GM10266 (cell line): ENCODE measurements around the gene CACNA1H.

Experiments
- DNase-seq: peaks from one replicate; pipeline ENCODE4 v3.0.0; 2012; ENCODE audit errors: extremely low spot score
- TF ChIP-seq, protein P1 (sequence below): IDR thresholded peaks from 2 replicates; pipeline ENCODE4 v1.5.1; 2012; ENCODE audit warnings: mild to moderate bottlenecking, low read depth; ENCODE audit not compliant: control insufficient read depth, insufficient read depth; ENCODE audit errors: missing control alignments

Gene CACNA1H

DNA sequence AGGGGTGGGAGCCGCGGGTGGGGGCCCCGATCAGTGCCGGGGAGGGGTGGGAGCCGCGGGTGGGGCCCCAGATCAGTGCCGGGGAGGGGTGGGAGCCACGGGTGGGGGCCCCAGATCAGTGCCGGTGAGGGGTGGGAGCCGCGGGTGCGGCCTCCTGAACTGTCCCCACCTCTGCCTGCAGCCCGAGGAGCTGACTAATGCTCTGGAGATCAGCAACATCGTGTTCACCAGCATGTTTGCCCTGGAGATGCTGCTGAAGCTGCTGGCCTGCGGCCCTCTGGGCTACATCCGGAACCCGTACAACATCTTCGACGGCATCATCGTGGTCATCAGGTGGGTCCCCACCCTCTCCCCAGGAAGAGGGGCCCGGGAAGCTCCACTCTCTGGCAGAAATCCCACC lies 52.0 kb downstream of the CACNA1H start:
- TF ChIP-seq, protein P1, sequence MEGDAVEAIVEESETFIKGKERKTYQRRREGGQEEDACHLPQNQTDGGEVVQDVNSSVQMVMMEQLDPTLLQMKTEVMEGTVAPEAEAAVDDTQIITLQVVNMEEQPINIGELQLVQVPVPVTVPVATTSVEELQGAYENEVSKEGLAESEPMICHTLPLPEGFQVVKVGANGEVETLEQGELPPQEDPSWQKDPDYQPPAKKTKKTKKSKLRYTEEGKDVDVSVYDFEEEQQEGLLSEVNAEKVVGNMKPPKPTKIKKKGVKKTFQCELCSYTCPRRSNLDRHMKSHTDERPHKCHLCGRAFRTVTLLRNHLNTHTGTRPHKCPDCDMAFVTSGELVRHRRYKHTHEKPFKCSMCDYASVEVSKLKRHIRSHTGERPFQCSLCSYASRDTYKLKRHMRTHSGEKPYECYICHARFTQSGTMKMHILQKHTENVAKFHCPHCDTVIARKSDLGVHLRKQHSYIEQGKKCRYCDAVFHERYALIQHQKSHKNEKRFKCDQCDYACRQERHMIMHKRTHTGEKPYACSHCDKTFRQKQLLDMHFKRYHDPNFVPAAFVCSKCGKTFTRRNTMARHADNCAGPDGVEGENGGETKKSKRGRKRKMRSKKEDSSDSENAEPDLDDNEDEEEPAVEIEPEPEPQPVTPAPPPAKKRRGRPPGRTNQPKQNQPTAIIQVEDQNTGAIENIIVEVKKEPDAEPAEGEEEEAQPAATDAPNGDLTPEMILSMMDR, result no peak
- no peak for DNase-seq

DNA sequence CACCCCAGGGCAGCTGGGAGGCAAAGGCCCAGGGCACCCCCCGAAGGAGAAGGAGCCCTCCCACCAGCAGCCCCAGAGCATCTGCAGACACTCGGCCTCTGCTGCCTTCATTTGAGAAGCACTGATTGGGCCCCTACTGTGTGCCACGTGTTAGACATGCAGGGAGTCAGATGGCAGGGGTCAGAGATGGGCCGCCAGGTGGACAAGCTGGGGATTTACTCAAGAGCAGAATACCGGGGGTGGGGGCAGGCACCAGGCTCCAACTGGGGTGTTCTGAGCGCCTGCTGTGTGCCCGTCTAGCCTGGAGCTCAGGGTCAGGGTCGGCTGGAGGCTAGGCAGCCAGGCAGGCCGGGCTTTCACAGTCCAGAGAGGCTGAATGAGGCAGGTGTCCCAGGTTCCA lies 53.4 kb downstream of the CACNA1H start:
- TF ChIP-seq, protein P1, result no peak
- DNase-seq, result no peak

DNA sequence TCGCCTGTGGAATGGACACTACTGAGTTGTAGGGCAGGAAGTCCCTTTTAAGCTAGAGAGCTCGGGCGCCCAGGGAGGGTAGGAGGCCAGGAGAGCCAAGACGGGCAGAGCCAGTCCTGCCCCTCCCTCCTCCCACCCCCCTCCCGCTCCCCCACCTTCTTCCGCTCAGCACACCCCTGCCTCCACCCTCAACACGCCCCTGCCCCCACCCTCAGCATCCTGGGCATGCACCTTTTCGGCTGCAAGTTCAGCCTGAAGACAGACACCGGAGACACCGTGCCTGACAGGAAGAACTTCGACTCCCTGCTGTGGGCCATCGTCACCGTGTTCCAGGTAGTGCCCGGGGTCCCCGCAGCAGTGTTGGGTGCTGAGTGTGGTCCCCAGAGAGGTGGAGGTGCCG lies 53.9 kb downstream of the CACNA1H start:
- TF ChIP-seq, protein P1, result no peak
- no peak for DNase-seq

DNA sequence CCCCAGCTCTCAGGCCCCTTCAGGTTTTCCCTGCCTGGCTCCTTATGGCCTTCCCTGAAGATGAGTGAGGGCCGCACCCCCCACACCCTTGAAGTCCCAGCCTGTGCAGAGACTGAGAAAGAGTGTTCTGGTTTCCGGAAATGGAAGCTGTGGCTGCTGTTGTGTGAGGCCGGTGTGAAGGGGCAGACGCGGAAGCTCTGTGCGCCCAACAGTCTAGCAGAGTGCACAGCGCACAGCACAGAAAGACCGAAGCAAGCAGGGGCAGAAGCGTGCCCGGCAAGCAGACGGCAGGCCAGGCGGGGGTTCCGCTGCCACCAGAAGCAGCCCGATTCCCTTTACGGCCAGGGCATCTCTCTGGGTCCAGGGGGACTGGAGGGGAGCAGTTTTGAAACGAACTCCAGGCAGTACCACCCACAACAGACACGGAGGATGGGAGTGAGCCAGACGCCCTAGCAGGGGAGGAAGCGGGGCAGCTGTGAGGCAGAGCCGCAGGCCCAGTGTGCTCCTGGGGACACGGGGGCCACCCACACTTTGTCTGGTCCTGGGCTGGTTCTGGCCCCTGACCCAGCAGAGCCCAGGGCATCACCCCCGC lies 55.4 kb downstream of the CACNA1H start:
- DNase-seq, result no peak
- TF ChIP-seq, protein P1, result no peak

DNA sequence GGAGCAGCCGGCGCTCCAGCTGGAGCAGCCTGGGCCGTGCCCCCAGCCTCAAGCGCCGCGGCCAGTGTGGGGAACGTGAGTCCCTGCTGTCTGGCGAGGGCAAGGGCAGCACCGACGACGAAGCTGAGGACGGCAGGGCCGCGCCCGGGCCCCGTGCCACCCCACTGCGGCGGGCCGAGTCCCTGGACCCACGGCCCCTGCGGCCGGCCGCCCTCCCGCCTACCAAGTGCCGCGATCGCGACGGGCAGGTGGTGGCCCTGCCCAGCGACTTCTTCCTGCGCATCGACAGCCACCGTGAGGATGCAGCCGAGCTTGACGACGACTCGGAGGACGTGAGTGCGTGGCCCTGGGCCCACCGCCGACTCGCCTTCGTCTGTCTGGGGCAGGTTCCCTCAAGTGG lies 56.2 kb downstream of the CACNA1H start:
- TF ChIP-seq, protein P1, result no peak
- no peak for DNase-seq

DNA sequence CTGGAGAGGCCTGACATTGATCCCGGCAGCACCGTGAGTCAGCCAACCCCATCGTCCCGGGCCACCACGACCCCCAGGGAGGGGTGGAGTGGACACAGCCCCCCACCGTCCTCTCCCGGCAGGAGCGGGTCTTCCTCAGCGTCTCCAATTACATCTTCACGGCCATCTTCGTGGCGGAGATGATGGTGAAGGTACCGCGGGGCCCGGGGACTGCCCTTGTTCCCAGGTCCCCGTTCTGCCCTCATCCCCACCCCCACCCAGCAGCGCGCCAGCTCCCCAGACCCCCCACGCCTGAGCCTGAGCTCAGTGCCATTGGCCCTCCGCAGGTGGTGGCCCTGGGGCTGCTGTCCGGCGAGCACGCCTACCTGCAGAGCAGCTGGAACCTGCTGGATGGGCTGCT lies 57.6 kb downstream of the CACNA1H start:
- DNase-seq, result no peak
- TF ChIP-seq, protein P1, result no peak

DNA sequence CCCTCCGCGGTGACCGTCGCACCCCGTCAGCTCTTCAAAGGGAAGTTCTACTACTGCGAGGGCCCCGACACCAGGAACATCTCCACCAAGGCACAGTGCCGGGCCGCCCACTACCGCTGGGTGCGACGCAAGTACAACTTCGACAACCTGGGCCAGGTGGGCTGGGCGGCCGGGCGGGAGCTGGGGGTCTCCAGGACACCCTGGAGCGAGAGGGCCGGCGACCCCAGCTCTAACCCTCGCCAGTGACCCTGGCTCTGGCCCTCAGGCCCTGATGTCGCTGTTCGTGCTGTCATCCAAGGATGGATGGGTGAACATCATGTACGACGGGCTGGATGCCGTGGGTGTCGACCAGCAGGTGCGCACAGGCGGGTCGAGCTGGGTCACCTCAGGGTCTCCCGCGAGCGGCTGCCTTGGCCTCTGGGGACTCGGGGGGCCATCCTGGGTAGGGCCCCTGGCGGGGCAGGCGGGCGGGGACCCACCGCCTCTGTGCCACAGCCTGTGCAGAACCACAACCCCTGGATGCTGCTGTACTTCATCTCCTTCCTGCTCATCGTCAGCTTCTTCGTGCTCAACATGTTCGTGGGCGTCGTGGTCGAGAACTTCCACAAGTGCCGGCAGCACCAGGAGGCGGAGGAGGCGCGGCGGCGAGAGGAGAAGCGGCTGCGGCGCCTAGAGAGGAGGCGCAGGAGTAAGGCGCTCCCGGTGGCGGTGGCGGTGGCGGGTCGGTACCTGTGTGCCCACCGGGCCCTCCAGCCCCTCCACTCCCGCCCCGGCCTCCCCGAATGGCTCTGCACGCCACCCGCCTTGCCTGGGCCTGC lies 58.8 kb downstream of the CACNA1H start:
- DNase-seq, result no peak
- TF ChIP-seq, protein P1, result no peak
